ENCODE measurements around the gene GNG4. TPM values are rescaled to one million over a fixed set of nuclear protein-coding genes. Genes with fewer than 3 reads are reported as not detected.

Gene GNG4
- total and polyA plus RNA-seq, 2 experiments from 2014 or later = 0.32 to 1.2 TPM

- Histone ChIP-seq H3K4me2 (ENCODE audit: unreplicated experiment) (no peak overlapping the region), H3K27ac (no peak overlapping the region), H3K9ac (no peak overlapping the region), H3K9me2 (ENCODE audit: insufficient read depth) (no peaks in the 10 kb centered on the region), H3K27me3 (replicated peaks; ENCODE audit: insufficient read depth) (no peaks in the 10 kb centered on the region), H2AFZ (no peak overlapping the region), H3K9me3 (ENCODE audit: low read depth) (no peaks in the 10 kb centered on the region), H3K79me2 (ENCODE audit: insufficient read depth) (no peaks in the 10 kb centered on the region), H3K4me1 (ENCODE audit: insufficient read depth) (no peaks in the 10 kb centered on the region), H3K4me3 (no peak overlapping the region), H3F3A (ENCODE audit: insufficient read depth) (no peaks in the 10 kb centered on the region), H3K36me3 (ENCODE audit: low read depth) (peaks cover 7% of the 10 kb centered on the region; the same call in 1 of the 2 replicates), H4K20me1 (ENCODE audit: insufficient read depth) (no peaks in the 10 kb centered on the region)
- TF ChIP-seq EZH2phosphoT487 (IDR thresholded peaks at IDR 0.05; ENCODE audit: insufficient read depth, low read depth) (no peak), EZH2 (IDR thresholded peaks at IDR 0.05; ENCODE audit: insufficient read depth, poor library complexity, severe bottlenecking) (no peak)
- in situ Hi-C loops (cut with MboI) = no loop called here
- WGBS, 2 experiments (ENCODE audit: low coverage in 1 of 2, low lambda C conversion rate in 2 of 2, missing lambda C conversion rate in 2 of 2) = 90 to 96% methylated on average over 3 of the region's 3 CpGs
- no peak for DNase-seq
These were observed 19.7 kb upstream of the GNG4 start for GRCh38 chr1:235669277-235669676.

DNA sequence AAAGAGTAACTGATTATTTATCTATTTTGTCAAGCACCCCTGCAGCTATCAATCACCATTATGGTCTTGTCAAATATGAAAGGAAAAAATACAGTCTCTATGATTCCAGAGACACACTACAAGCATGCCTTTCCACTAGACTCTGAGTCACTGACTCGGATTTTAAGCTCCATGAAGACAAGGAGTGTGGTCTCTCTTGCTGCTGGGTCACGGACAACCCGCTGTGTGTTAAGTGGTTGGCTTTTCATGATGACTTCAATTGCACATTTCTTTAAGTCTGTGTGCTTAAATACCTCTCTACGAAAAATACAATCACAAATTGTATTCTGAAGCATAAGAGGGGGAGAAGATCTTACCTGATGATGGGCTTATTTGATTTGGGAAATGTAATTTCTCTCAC is 14.0 kb upstream of the GNG4 start:
- H3K36me3 ChIP-seq (ENCODE audit: low read depth) = peaks cover 12% of the 10 kb centered on the region; the same call in 1 of the 2 replicates

GRCh38 chr1:235661568-235661967 is 12.0 kb upstream of the GNG4 start:
- no peak for TF ChIP-seq EZH2 (IDR thresholded peaks at IDR 0.05; ENCODE audit: insufficient read depth, poor library complexity, severe bottlenecking)
- TF ChIP-seq EZH2phosphoT487 (IDR thresholded peaks at IDR 0.05; ENCODE audit: insufficient read depth, low read depth) = no peak
- WGBS, 2 experiments (ENCODE audit: low coverage in 1 of 2, low lambda C conversion rate in 2 of 2, missing lambda C conversion rate in 2 of 2) = 47 to 51% methylated on average over 2 of the region's 2 CpGs
- Histone ChIP-seq H3K4me2 (ENCODE audit: unreplicated experiment) (no peak overlapping the region), H3K4me3 (no peak overlapping the region), H3K9me2 (ENCODE audit: insufficient read depth) (no peaks in the 10 kb centered on the region), H3K36me3 (ENCODE audit: low read depth) (peaks cover 12% of the 10 kb centered on the region; the same call in 1 of the 2 replicates), H3F3A (ENCODE audit: insufficient read depth) (no peaks in the 10 kb centered on the region), H3K9ac (no peak overlapping the region), H3K79me2 (ENCODE audit: insufficient read depth) (no peaks in the 10 kb centered on the region), H3K27me3 (replicated peaks; ENCODE audit: insufficient read depth) (no peaks in the 10 kb centered on the region), H3K27ac (no peak overlapping the region), H3K4me1 (ENCODE audit: insufficient read depth) (no peaks in the 10 kb centered on the region), H2AFZ (no peak overlapping the region), H3K9me3 (ENCODE audit: low read depth) (no peaks in the 10 kb centered on the region), H4K20me1 (ENCODE audit: insufficient read depth) (no peaks in the 10 kb centered on the region)
- in situ Hi-C loops (cut with MboI) = no loop called here
- DNase-seq = no peak

More for the DNA sequence above, 14.0 kb upstream of the GNG4 start:
- no peak for TF ChIP-seq EZH2phosphoT487 (IDR thresholded peaks at IDR 0.05; ENCODE audit: insufficient read depth, low read depth)
- no peak for TF ChIP-seq EZH2 (IDR thresholded peaks at IDR 0.05; ENCODE audit: insufficient read depth, poor library complexity, severe bottlenecking)
- H3K4me1 ChIP-seq (ENCODE audit: insufficient read depth) = no peaks in the 10 kb centered on the region
- H3K4me3 ChIP-seq = no peak overlapping the region
- H2AFZ ChIP-seq = no peak overlapping the region
- H3K4me2 ChIP-seq (ENCODE audit: unreplicated experiment) = no peak overlapping the region
- whole genome bisulfite sequencing, 2 experiments (ENCODE audit: low coverage in 1 of 2, low lambda C conversion rate in 2 of 2, missing lambda C conversion rate in 2 of 2) = 83 to 86% methylated on average over 4 of the region's 4 CpGs
- in situ Hi-C loops (cut with MboI) = no loop called here
- H3K27me3 ChIP-seq (replicated peaks; ENCODE audit: insufficient read depth) = no peaks in the 10 kb centered on the region
- no peaks in the 10 kb centered on the region for H3F3A ChIP-seq (ENCODE audit: insufficient read depth)
- no peak for DNase-seq
- H3K27ac ChIP-seq = no peak overlapping the region
- H3K9me2 ChIP-seq (ENCODE audit: insufficient read depth) = no peaks in the 10 kb centered on the region
- no peaks in the 10 kb centered on the region for H3K9me3 ChIP-seq (ENCODE audit: low read depth)
- no peaks in the 10 kb centered on the region for H4K20me1 ChIP-seq (ENCODE audit: insufficient read depth)
- H3K9ac ChIP-seq = no peak overlapping the region
- no peaks in the 10 kb centered on the region for H3K79me2 ChIP-seq (ENCODE audit: insufficient read depth)

- Histone ChIP-seq H3K9ac (no peak overlapping the region), H3K27ac (no peak overlapping the region), H3K4me2 (ENCODE audit: unreplicated experiment) (no peak overlapping the region), H3K36me3 (ENCODE audit: low read depth) (peaks cover 12% of the 10 kb centered on the region; the same call in 1 of the 2 replicates), H3K9me3 (ENCODE audit: low read depth) (no peaks in the 10 kb centered on the region), H3K9me2 (ENCODE audit: insufficient read depth) (no peaks in the 10 kb centered on the region), H3F3A (ENCODE audit: insufficient read depth) (no peaks in the 10 kb centered on the region), H3K4me1 (ENCODE audit: insufficient read depth) (no peaks in the 10 kb centered on the region), H3K79me2 (ENCODE audit: insufficient read depth) (no peaks in the 10 kb centered on the region), H3K4me3 (no peak overlapping the region), H3K27me3 (replicated peaks; ENCODE audit: insufficient read depth) (no peaks in the 10 kb centered on the region), H4K20me1 (ENCODE audit: insufficient read depth) (no peaks in the 10 kb centered on the region), H2AFZ (no peak overlapping the region)
- no peak for DNase-seq
- in situ Hi-C loops (cut with MboI) = no loop called here
- WGBS, 2 experiments (ENCODE audit: low coverage in 1 of 2, low lambda C conversion rate in 2 of 2, missing lambda C conversion rate in 2 of 2) = 84 to 88% methylated on average over 12 to 14 of the region's 14 CpGs
- TF ChIP-seq EZH2phosphoT487 (IDR thresholded peaks at IDR 0.05; ENCODE audit: insufficient read depth, low read depth) = no peak
- TF ChIP-seq EZH2 (IDR thresholded peaks at IDR 0.05; ENCODE audit: insufficient read depth, poor library complexity, severe bottlenecking) = no peak
These were observed 9.7 kb upstream of the GNG4 start for GRCh38 chr1:235659186-235659771.

Data from GM23248 (cell line).